ENCODE data around the gene GRAPL.
"Not testable (repeated sequence)": the region's sequence is repeated elsewhere in the genome, so short reads cannot be mapped to it uniquely, and the experiment has no call there.

Gene GRAPL

GRCh38 chr17:19127148-19127980 lies at the start of gene GRAPL:
Gene GRAPL (plus strand): TSS chr17:19127589. CDS start chr17:19127620, 31 bp downstream.
- not testable (repeated sequence) for H3K9me3 ChIP-seq (ENCODE audit: control insufficient read depth in 1 of 2, low read length in 2 of 2); H3K27me3 ChIP-seq (ENCODE audit: low read depth, low read length); H3K27ac ChIP-seq (ENCODE audit: low read length); H3K4me1 ChIP-seq (ENCODE audit: control insufficient read depth in 1 of 2, insufficient read depth in 2 of 2, low read length in 2 of 2); H3K36me3 ChIP-seq (ENCODE audit: control insufficient read depth in 1 of 2, insufficient read depth in 2 of 2, low read length in 2 of 2); H3K4me3 ChIP-seq (ENCODE audit: low read depth in 1 of 2, low read length in 2 of 2)

- not testable (repeated sequence) for H3K4me1 ChIP-seq (ENCODE audit: control insufficient read depth in 1 of 2, insufficient read depth in 2 of 2, low read length in 2 of 2); H3K36me3 ChIP-seq (ENCODE audit: control insufficient read depth in 1 of 2, insufficient read depth in 2 of 2, low read length in 2 of 2); H3K27me3 ChIP-seq (ENCODE audit: low read depth, low read length); H3K27ac ChIP-seq (ENCODE audit: low read length); H3K9me3 ChIP-seq (ENCODE audit: control insufficient read depth in 1 of 2, low read length in 2 of 2); H3K4me3 ChIP-seq (ENCODE audit: low read depth in 1 of 2, low read length in 2 of 2)
Measured at GRCh38 chr17:19088804-19089685, 38.3 kb upstream of the GRAPL start.

- H3K36me3 ChIP-seq (ENCODE audit: control insufficient read depth in 1 of 2, insufficient read depth in 2 of 2, low read length in 2 of 2); H3K4me3 ChIP-seq (ENCODE audit: low read depth in 1 of 2, low read length in 2 of 2); H3K4me1 ChIP-seq (ENCODE audit: control insufficient read depth in 1 of 2, insufficient read depth in 2 of 2, low read length in 2 of 2); H3K27ac ChIP-seq (ENCODE audit: low read length); H3K27me3 ChIP-seq (ENCODE audit: low read depth, low read length); H3K9me3 ChIP-seq (ENCODE audit: control insufficient read depth in 1 of 2, low read length in 2 of 2): not testable (repeated sequence)
Measured at GRCh38 chr17:19090058-19090772, 37.2 kb upstream of the GRAPL start.

GRCh38 chr17:19092737-19093683 lies 34.4 kb upstream of the GRAPL start:
- H3K36me3 ChIP-seq (ENCODE audit: control insufficient read depth in 1 of 2, insufficient read depth in 2 of 2, low read length in 2 of 2); H3K4me1 ChIP-seq (ENCODE audit: control insufficient read depth in 1 of 2, insufficient read depth in 2 of 2, low read length in 2 of 2); H3K27ac ChIP-seq (ENCODE audit: low read length); H3K27me3 ChIP-seq (ENCODE audit: low read depth, low read length); H3K4me3 ChIP-seq (ENCODE audit: low read depth in 1 of 2, low read length in 2 of 2); H3K9me3 ChIP-seq (ENCODE audit: control insufficient read depth in 1 of 2, low read length in 2 of 2): not testable (repeated sequence)

- H3K4me3 ChIP-seq (ENCODE audit: low read depth in 1 of 2, low read length in 2 of 2); H3K4me1 ChIP-seq (ENCODE audit: control insufficient read depth in 1 of 2, insufficient read depth in 2 of 2, low read length in 2 of 2); H3K9me3 ChIP-seq (ENCODE audit: control insufficient read depth in 1 of 2, low read length in 2 of 2); H3K36me3 ChIP-seq (ENCODE audit: control insufficient read depth in 1 of 2, insufficient read depth in 2 of 2, low read length in 2 of 2); H3K27ac ChIP-seq (ENCODE audit: low read length); H3K27me3 ChIP-seq (ENCODE audit: low read depth, low read length): not testable (repeated sequence)
Measured at GRCh38 chr17:19093684-19094438, 33.5 kb upstream of the GRAPL start.

- H3K36me3 ChIP-seq (ENCODE audit: control insufficient read depth in 1 of 2, insufficient read depth in 2 of 2, low read length in 2 of 2); H3K27me3 ChIP-seq (ENCODE audit: low read depth, low read length); H3K27ac ChIP-seq (ENCODE audit: low read length); H3K4me1 ChIP-seq (ENCODE audit: control insufficient read depth in 1 of 2, insufficient read depth in 2 of 2, low read length in 2 of 2); H3K4me3 ChIP-seq (ENCODE audit: low read depth in 1 of 2, low read length in 2 of 2); H3K9me3 ChIP-seq (ENCODE audit: control insufficient read depth in 1 of 2, low read length in 2 of 2): not testable (repeated sequence)
Measured at GRCh38 chr17:19108517-19108916, 18.9 kb upstream of the GRAPL start.

GRCh38 chr17:19110189-19111097 lies 16.9 kb upstream of the GRAPL start:
- not testable (repeated sequence) for H3K27ac ChIP-seq (ENCODE audit: low read length)

GRCh38 chr17:19111111-19111711 lies 16.2 kb upstream of the GRAPL start:
- H3K4me1 ChIP-seq (ENCODE audit: control insufficient read depth in 1 of 2, insufficient read depth in 2 of 2, low read length in 2 of 2); H3K27me3 ChIP-seq (ENCODE audit: low read depth, low read length); H3K36me3 ChIP-seq (ENCODE audit: control insufficient read depth in 1 of 2, insufficient read depth in 2 of 2, low read length in 2 of 2); H3K9me3 ChIP-seq (ENCODE audit: control insufficient read depth in 1 of 2, low read length in 2 of 2); H3K27ac ChIP-seq (ENCODE audit: low read length): not testable (repeated sequence)
- H3K4me3 ChIP-seq (ENCODE audit: low read depth in 1 of 2, low read length in 2 of 2): peak overlapping the region; percentile 33 to 53

More at GRCh38 chr17:19110189-19111097, 16.9 kb upstream of the GRAPL start:
- peak overlapping the region in 1 of 2 donors; percentile 53 for H3K4me3 ChIP-seq (ENCODE audit: low read depth in 1 of 2, low read length in 2 of 2)
- H3K9me3 ChIP-seq (ENCODE audit: control insufficient read depth in 1 of 2, low read length in 2 of 2); H3K36me3 ChIP-seq (ENCODE audit: control insufficient read depth in 1 of 2, insufficient read depth in 2 of 2, low read length in 2 of 2); H3K4me1 ChIP-seq (ENCODE audit: control insufficient read depth in 1 of 2, insufficient read depth in 2 of 2, low read length in 2 of 2); H3K27me3 ChIP-seq (ENCODE audit: low read depth, low read length): not testable (repeated sequence)

GRCh38 chr17:19111801-19112458 lies 15.5 kb upstream of the GRAPL start:
- H3K27me3 ChIP-seq (ENCODE audit: low read depth, low read length); H3K9me3 ChIP-seq (ENCODE audit: control insufficient read depth in 1 of 2, low read length in 2 of 2); H3K27ac ChIP-seq (ENCODE audit: low read length); H3K36me3 ChIP-seq (ENCODE audit: control insufficient read depth in 1 of 2, insufficient read depth in 2 of 2, low read length in 2 of 2); H3K4me1 ChIP-seq (ENCODE audit: control insufficient read depth in 1 of 2, insufficient read depth in 2 of 2, low read length in 2 of 2): not testable (repeated sequence)
- peak overlapping the region in 1 of 2 donors; percentile 53 for H3K4me3 ChIP-seq (ENCODE audit: low read depth in 1 of 2, low read length in 2 of 2)
